Ovary (tissue), 9 donors: ENCODE data around the gene HNRNPC. TPM values are rescaled to one million over a fixed set of nuclear protein-coding genes. Genes with fewer than 3 reads are reported as not detected.

Experiments
- DNase-seq, 5 donors: peaks; one replicate each; pipeline ENCODE4 v3.0.0-alpha.2; 2019 to 2020
- H3K27ac ChIP-seq, 2 donors: fragments of 200-600 bp; one replicate each; pipeline versions ENCODE4 v1.5.1 to v1.8.0; 2019 to 2022
- H3K27me3 ChIP-seq: fragments of 200-600 bp; one replicate; pipeline ENCODE4 v1.8.0; 2022
- H3K36me3 ChIP-seq: fragments of 200-600 bp; sonication (generic); one replicate; pipeline ENCODE4 v1.5.1; 2019
- H3K4me1 ChIP-seq: one replicate; pipeline ENCODE4 v1.8.1; 2013; ENCODE audit warnings: mild to moderate bottlenecking, moderate library complexity; ENCODE audit not compliant: insufficient read depth
- H3K4me3 ChIP-seq: fragments of 200-600 bp; sonication (generic); one replicate; pipeline ENCODE4 v1.5.1; 2017
- H3K9me3 ChIP-seq, 2 donors: fragments of 200-600 bp in 1 of 2; sonication (generic) in 1 of 2; one replicate each; pipeline versions ENCODE4 v1.5.1 to v1.8.1; 2013 to 2019; ENCODE audit warnings: mild to moderate bottlenecking in 1 of 2, moderate library complexity in 1 of 2
- EP300 ChIP-seq: sonication (generic); formaldehyde crosslinking; IDR thresholded peaks from one replicate; pipeline ENCODE4 v1.6.1; 2017; ENCODE audit warnings: antibody characterized with exemption
- POLR2A ChIP-seq: fragments of 450-650 bp; IDR thresholded peaks from one replicate; pipeline ENCODE4 v1.6.1; 2017; ENCODE audit warnings: antibody characterized with exemption, mild to moderate bottlenecking, moderate library complexity
- WGBS, 3 donors: extraction: QIAGEN DNeasy Blood & Tissue Kit in 1 of 3; methylation state at CpG; one replicate each; pipeline versions ENCODE4 v1.1.5 to v1.1.7; 2013 to 2017; 5-methylcytosine and 5-hydroxymethylcytosine counted together
- intact Hi-C, 4 donors: fragments of 100-400 bp; cut with DNase I; formaldehyde crosslinking; loops; one replicate each; pipeline versions ENCODE4 v1.11.0 to v1.15.1; 2022 to 2023
- polyA plus RNA-seq, 2 donors: library from polyadenylated mRNA; stranded (reverse); fragments of 200-250 nt in 1 of 2; fragments of 350-450 nt in 1 of 2; fragmentation: Illumina TruSeq in 1 of 2; extraction: RNeasy Lipid Tissue Mini Kit (QIAGEN cat#74804) in 1 of 2; gene quantifications; one replicate each; pipeline ENCODE4 v1.2.3, GENCODE V29; 2013 to 2014
- total RNA-seq, 7 donors: library from RNA; depleted of rRNA in 2 of 7; stranded (reverse); fragments of >200 nt in 2 of 7; fragmentation: NEBNext Ultra II Directional in 3 of 7; extraction: Animal tissue kit (Norgen Biotek cat#: 25700) in 3 of 7; gene quantifications; one replicate each; pipeline versions ENCODE4 v1.1.0 to v1.2.4, GENCODE V29; 2016 to 2023
- TF ChIP-seq, protein P1 (sequence below), 3 donors: fragments of 450-650 bp in 2 of 3; fragments of 200-600 bp in 1 of 3; IDR thresholded peaks; one replicate each; pipeline versions ENCODE4 v1.5.1 to v1.8.0; 2016 to 2022; ENCODE audit warnings: antibody characterized with exemption in 3 of 3, mild to moderate bottlenecking in 1 of 3
- donor health status: DM: no; HTN: no; CAD: no; lungs with moderate emphysema.
- donor health status: DM: no; HTN: no; CAD: no.
- donor health status: Bipolar disorder and iron deficiency.
- donor health status: DM: yes; HTN: yes; CAD: no.
- donor health status: DM: no; HTN: no; CAD: no.
- donor health status: DM: yes; HTN: yes; CAD: no.

HNRNPC gene
- total and polyA plus RNA-seq, 9 donors: 427 to 913 (median 526) TPM

- intact Hi-C loops: no loop called here
- no peak for DNase-seq
Measured at GRCh38 chr14:21244544-21244943, 24.7 kb downstream of the HNRNPC start.

GRCh38 chr14:21241218-21241819, 27.9 kb downstream of the HNRNPC start:
- WGBS, 3 donors: 68 to 74% (median 73%) methylated on average over 1 of the region's 1 CpG
- no peaks in the 10 kb centered on the region for H3K27me3 ChIP-seq
- intact Hi-C loops: no loop called here
- no peak for DNase-seq
- H3K36me3 ChIP-seq: no peaks in the 10 kb centered on the region
- no peaks in the 10 kb centered on the region for H3K9me3 ChIP-seq
- no peak overlapping the region for H3K27ac ChIP-seq
- peaks cover 14% of the 10 kb centered on the region for H3K4me1 ChIP-seq
- no peak overlapping the region for H3K4me3 ChIP-seq
- TF ChIP-seq EP300: no peak
- TF ChIP-seq, protein P1, sequence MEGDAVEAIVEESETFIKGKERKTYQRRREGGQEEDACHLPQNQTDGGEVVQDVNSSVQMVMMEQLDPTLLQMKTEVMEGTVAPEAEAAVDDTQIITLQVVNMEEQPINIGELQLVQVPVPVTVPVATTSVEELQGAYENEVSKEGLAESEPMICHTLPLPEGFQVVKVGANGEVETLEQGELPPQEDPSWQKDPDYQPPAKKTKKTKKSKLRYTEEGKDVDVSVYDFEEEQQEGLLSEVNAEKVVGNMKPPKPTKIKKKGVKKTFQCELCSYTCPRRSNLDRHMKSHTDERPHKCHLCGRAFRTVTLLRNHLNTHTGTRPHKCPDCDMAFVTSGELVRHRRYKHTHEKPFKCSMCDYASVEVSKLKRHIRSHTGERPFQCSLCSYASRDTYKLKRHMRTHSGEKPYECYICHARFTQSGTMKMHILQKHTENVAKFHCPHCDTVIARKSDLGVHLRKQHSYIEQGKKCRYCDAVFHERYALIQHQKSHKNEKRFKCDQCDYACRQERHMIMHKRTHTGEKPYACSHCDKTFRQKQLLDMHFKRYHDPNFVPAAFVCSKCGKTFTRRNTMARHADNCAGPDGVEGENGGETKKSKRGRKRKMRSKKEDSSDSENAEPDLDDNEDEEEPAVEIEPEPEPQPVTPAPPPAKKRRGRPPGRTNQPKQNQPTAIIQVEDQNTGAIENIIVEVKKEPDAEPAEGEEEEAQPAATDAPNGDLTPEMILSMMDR (IDR thresholded peaks at IDR 0.05): no peak
- no peak for TF ChIP-seq POLR2A

More at GRCh38 chr14:21244544-21244943, 24.7 kb downstream of the HNRNPC start:
- Histone ChIP-seq H3K36me3 (no peaks in the 10 kb centered on the region), H3K9me3 (no peaks in the 10 kb centered on the region), H3K27me3 (no peaks in the 10 kb centered on the region), H3K4me1 (peaks cover 10% of the 10 kb centered on the region), H3K4me3 (no peak overlapping the region), H3K27ac (no peak overlapping the region)
- 86 to 90% (median 89%) methylated on average over 7 of the region's 7 CpGs for WGBS, 3 donors
- no peak for TF ChIP-seq POLR2A
- TF ChIP-seq, protein P1 (IDR thresholded peaks at IDR 0.05): no peak
- no peak for TF ChIP-seq EP300

- no peak overlapping the region for H3K27ac ChIP-seq
- DNase-seq: no peak
- intact Hi-C loops: no loop called here
- no peaks in the 10 kb centered on the region for H3K27me3 ChIP-seq
- no peak overlapping the region for H3K4me3 ChIP-seq
- TF ChIP-seq EP300: no peak
- TF ChIP-seq, protein P1 (IDR thresholded peaks at IDR 0.05): no peak
- 50 to 67% (median 59%) methylated on average over 2 of the region's 2 CpGs for WGBS, 3 donors
- peaks cover 8% of the 10 kb centered on the region for H3K4me1 ChIP-seq
- no peaks in the 10 kb centered on the region for H3K9me3 ChIP-seq
- no peaks in the 10 kb centered on the region for H3K36me3 ChIP-seq
Measured at GRCh38 chr14:21240417-21240816, 28.8 kb downstream of the HNRNPC start.

DNA sequence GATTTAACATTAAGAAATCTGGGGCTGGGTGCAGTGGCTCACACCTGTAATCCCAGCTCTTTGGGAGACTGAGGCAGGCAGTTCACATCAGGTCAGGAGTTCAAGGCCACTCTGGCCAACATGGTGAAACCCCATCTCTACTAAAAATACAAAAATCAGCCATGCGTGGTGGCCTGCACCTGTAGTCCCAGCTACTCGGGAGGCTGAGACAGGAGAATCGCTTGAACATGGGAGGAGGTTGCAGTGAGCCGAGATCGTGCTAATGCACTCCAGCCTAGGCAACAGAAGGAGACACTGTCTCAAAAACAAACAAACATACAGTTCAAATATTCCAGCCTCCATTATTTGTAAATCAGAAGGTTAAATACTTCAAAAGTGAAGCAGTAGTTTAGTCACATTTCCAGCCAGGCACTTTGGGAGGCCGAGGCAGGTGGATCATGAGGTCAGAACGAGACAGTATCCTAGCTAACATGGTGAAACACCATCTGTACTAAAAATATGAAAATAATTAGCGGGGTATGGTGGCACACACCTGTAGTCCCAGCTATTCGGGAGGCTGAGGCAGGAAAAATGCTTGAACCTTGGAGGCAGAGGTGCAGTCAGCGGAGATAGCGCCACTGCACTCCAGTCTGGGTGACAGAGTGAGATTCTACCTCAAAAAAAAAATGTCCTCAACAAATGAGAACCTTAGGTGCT, 30.3 kb downstream of the HNRNPC start:
- Histone ChIP-seq H3K27me3 (no peaks in the 10 kb centered on the region), H3K9me3 (no peaks in the 10 kb centered on the region), H3K36me3 (no peaks in the 10 kb centered on the region), H3K4me3 (no peak overlapping the region), H3K27ac (no peak overlapping the region), H3K4me1 (peaks cover 8% of the 10 kb centered on the region)
- 92 to 93% (median 93%) methylated on average over 11 of the region's 11 CpGs for WGBS, 3 donors
- TF ChIP-seq POLR2A: no peak
- TF ChIP-seq, protein P1 (IDR thresholded peaks at IDR 0.05): no peak
- no peak for TF ChIP-seq EP300
- no peak for DNase-seq
- intact Hi-C loops: no loop called here
